NCI-H2196 treated with DMSO at 0.1 percent for 48 hours (cell line): ENCODE results near the gene MAN1A1.
"Not testable (repeated sequence)": the region's sequence is repeated elsewhere in the genome, so short reads cannot be mapped to it uniquely, and the experiment has no call there.

ENCODE experiments used
- DNase-seq: peaks from one replicate; lab custom pipeline; 2025; ENCODE audit not compliant: unreplicated experiment; lab: John Stamatoyannopoulos, UW

Gene MAN1A1

DNA sequence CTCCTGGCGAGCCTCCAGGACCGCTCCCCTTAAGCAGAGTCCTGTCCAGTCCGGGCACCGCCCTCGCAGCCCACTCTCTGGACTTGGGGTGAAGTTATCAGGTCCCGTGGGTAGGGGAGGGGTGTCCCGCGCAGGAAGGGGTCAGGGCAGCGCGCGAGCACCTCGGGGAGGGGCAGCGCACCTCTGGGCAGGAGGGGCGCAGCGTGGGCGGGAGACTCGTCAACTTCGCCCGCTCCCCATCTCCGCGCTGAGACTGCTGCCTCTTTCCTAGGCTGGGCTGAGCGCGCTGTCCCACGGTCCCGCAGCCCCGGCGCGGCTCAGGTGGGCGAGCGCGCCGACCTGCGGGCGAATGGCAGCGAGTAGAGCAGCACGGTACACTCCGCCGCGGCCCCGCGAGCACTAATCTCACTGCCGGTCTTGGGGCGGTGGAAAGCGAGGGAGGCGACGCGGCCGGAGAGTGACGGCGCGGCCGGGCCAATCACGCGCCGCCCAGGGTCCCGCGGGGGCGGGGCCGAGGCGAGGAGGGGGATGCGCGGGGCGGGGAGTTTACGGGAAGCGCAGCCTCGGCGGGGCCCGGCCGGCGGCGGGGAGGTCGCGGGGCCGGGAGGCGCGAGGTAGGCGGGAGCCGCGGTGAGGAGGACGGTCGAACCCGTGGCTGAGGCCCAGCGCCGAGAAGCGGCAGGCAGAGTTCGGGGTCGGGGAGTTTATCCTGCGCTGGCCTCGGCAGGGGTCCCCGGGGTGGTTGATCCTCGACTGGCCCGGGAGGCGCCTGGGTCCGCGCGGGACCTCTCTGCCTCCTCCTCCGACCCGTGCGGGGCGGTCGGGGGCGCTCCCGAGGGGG is at the start of gene MAN1A1:
Gene MAN1A1, minus strand, starts transcription at position 401 of the 841 bp plus-strand sequence. CDS start 696 bp downstream, outside the sequence.
- DNase-seq, result no peak

DNA sequence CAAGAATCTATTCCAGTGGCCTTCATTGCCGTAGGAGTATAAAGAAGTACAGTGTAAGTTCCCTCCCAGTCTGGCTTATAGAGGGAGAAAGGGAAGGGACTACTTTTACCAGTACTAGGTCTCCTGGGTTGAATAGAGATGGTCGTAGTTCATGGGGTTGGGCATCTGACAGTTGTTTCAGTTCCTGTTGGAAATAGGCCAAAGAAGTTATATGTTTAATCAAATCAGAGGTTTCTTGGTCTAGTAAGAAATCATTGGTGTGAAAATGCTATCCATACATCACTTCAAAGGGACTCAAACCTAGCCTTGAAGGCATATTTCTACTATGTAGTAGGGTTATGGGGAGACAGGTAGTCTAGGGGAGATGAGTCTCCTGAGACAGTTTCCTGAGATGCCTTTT is 45.6 kb upstream of the MAN1A1 start:
- DNase-seq, result no peak

DNA sequence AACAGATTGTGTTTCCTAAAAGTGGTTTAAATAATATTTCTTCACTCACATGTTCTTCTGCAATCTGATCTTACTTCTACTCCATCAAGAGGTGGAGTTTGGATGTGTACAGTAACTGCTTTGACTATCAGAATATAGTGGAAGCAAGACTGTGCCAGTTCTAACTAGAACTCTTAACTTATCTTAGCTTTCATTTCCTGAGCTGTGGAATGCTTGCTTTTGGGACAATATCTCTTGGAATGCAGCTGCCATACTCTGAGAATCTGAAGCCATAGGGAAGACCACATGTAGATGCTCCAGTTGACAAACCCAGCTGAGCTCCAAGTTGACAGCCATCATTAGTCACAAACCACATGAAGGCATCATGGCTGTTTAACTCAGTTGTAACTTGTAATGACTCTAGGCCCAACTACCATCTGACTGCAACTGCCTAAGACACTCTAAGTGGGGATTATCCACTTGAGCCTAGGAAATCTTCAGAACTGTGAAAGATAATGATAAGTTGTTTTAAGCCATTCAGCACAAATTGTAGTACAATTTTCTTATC is 40.8 kb upstream of the MAN1A1 start:
- no peak for DNase-seq

DNA sequence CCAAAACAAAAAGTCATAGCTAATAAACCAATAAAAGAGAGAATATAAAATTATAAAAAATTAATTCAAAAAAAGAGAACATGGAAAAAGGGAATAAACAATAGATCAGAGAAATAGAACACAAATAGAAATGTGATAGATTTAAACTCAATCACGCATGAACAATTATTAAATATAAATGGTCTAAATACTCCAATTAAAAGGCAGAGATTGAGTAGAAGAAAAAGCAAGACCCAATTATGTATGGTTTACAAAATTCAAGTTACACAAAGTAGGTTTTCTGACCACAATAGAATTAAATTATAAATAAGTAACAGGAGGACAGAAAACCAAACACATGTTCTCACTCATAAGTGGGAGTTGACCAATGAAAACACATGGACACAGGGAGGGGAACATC is 36.4 kb upstream of the MAN1A1 start:
- no peak for DNase-seq

DNA sequence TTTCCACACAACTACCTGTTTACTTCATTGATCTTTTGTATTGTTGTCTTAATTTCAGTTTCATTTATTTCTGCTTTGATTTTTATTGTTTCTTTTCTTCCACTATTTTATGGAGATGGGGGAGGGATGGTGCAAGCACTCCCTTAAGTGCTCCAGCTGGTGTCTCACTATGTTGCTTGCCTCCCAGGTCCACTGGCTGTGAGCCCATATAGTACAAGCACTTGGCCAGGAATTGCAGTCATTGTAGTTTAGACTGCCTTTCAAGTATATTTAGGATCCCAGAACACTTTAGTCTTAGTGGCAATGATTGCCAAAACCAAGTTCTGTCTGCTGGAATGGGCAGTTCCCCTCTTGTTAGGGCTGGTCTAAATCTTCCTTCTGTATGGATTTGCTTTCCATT is 34.9 kb upstream of the MAN1A1 start:
- no peak for DNase-seq

DNA sequence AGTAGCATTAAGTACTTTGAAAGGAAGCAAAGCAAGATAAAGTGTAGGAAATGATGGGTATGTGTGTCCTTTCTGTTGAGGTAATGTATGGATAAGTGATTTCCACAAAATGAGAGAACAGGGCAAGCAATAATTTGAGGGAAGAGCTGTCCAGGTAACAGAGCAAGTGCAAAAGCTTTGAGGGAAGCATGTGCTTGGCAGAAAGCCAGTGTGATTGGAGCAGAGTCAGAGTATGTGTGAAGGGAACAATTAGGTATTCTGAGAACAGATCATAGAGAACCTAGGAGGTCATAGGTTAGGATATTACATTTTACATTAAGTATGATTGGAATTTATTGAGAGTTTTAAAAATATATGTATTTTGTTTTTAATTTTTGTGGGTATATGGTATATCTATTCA is 30.2 kb upstream of the MAN1A1 start:
- no peak for DNase-seq

DNA sequence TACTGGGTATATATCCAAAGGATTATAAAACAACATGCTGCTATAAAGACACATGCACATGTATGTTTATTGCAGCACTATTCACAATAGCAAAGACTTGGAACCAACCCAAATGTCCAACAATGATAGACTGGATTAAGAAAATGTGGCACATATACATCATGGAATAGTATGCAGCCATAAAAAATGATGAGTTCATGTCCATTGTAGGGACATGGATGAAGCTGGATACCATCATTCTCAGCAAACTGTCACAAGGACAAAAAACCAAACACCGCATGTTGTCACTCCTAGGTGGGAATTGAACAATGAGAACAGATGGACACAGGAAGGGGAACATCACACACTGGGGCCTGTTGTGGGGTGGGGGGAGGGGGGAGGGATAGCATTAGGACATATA is 27.5 kb upstream of the MAN1A1 start:
- not testable (repeated sequence) for DNase-seq

DNA sequence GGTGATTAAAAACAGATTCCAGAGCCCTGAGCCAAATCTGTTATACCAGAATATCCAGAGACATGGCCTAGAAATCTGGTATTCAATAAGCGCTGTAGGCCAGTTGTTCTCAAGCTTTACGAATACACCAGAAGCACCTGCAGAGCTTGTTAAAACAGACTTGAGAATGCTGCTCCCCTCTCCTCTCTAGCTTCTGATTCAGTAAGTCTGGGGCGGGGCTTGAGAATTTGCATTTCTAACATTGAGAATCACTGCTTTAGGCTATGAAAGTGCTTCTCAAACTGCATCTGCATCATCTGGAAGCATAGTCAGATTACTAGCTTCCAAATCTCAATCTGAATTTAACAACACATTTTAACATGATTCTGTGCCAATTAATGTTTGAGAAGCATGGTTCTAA is 20.5 kb upstream of the MAN1A1 start:
- DNase-seq, result no peak

DNA sequence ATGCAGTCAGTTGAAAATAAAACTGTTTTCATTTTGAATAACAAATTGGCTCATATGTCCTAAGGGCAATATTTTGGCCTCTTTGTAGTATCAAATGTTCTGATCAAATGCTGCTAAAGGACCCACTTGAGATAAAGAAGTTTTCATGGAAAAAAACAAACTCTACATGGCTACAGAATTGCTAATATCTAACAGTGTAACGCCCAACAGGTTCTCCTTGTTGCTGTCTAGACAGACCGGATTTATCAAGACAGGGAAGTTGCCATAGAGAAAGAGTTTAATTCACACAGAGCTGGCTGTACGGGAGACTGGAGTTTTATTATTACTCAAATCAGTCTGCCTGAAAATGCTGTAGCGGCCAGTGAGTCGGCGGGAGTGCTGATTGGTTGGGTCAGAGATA is 19.4 kb upstream of the MAN1A1 start:
- no peak for DNase-seq

DNA sequence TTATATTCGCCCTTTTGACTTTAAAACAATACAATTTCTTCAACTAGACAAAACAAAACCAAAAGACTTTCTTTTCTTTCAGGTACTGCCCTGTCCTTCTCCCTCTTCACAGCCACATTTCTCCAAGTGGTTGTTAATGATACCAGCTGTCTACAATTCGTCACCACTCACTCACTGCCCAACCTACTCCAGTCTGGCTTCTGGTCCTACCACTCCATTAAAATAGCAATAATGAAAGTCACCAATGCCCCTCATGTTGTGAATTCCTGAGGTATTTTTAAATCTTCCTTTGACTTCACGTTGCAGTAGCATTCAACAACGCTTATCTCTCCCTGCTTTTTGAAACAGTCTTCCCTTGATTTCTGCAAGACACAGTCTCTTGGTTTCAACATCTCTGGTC is 11.6 kb upstream of the MAN1A1 start:
- no peak for DNase-seq

DNA sequence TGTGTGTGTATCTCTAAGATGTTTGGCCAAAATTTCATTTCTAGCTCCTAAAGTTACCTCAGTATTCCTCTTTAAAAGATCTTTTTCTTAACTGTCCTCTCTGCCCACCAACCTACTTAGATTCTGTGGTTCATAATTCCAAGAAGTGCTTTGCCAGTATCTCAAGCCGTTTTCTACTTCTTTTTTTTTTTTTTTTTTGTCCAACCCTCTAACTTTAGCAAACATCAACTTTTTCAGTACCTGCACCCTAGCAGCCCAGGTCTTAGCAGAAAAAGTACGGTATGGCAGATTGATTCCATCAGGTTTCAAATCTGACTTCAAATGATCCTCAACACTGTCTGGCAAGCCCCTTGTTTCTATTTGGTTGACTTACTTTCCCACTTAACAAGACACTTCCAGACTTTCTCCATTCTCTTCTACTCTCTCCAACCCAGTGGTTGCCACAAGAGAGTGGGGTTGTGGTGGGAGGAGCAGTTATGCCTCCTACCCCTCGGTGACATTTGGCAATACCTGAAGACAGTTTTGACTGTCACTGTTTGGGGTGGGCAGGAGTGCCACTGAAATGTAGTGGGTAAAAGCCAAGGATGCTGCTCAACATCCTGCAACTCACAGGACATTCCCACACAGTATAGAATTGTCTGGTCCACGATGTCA is 10.8 kb upstream of the MAN1A1 start:
- no peak for DNase-seq

DNA sequence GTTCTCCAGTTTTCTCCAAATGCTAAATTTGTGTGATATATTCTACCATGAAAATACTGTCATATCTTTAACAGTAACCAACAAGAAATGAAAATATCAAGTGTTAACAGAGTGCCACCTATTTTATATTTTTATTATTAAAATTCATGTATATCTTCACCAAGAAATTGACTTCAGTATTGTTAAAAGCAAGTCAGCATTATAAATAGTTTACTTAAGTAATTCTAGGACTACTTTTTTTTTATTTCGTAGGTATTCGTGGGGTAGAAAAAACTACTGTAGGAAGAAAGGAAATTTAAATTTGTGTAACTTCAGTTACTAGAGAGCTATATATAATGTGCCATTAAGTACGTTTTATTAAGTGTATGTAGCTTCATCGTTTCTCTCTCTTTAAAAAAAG is 6.3 kb upstream of the MAN1A1 start:
- DNase-seq, result no peak

DNA sequence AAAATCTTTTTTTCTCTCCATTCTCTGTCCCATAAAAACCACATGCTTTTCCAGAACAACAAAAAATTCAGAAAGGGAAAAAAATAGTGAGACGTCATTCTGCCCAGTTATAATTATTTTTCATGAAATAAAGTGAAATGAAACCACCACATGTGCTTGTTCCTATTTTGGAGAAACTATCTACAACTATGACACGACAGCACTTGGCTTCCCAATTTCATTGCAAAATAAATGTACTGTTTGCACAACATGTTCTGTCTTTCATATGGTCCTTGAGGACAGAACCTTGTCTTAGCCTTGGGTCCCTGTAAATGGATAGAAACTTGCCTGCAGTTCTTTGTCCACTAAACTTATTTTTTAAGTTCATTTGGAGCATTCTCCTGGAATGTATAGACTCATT is 5.6 kb upstream of the MAN1A1 start:
- DNase-seq, result no peak

DNA sequence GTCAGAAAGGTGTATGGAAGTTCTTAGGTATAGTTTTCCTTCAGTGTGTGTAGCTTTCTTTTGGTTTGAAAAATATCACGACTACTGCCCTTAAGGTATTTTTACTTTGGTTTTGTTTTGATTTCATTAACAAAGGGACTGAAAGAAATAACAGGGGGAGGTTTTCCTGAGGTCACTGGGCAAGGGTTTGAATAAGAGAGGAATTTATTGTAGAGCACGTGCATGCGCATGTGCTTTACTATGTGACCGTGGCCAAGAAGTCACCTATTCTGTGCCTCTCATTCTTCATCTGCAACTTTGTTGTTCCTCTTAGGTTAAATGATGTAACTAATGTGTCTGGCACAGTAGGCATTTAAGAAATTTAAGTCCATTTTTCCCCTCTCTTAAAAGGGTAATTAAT is 4.1 kb upstream of the MAN1A1 start:
- no peak for DNase-seq

DNA sequence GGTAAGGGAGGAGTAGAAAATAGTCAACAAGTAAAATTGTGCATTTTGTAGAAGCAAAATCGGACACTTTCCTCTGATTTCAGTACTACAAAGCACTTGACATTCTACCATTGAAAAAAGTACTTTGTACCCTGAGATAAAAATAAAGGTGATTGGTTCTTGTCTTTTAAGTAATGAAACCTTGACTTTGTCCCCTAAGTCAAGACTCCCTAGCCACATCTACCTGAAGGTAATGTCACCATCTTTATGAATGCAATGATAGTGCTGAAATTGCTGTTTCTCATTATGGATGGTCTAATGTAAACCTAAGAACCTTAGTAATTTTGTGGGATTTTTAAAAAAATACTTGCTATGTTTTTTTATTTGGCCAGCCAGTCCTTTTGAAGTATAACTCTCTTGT is 2.4 kb upstream of the MAN1A1 start:
- no peak for DNase-seq

DNA sequence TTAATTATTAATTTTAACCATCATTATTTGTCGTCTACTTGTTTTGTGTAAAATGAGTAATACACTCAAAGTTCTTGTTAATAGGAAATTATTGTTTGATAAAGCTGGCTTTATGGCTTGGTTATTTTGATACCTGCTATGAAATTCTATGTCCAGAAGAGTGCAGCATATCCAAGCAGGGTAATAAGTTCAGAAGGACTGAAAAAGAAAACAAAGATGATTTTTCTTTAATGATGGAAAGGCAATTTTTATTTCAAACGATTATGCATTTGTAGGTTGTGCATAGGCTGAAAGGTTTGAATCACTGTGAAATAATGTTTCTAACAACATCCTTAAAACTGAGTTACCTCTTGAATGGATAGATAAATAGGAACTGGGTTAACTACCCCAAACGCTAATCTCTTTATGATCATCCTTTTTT is 1.4 kb upstream of the MAN1A1 start:
- DNase-seq, result no peak

DNA sequence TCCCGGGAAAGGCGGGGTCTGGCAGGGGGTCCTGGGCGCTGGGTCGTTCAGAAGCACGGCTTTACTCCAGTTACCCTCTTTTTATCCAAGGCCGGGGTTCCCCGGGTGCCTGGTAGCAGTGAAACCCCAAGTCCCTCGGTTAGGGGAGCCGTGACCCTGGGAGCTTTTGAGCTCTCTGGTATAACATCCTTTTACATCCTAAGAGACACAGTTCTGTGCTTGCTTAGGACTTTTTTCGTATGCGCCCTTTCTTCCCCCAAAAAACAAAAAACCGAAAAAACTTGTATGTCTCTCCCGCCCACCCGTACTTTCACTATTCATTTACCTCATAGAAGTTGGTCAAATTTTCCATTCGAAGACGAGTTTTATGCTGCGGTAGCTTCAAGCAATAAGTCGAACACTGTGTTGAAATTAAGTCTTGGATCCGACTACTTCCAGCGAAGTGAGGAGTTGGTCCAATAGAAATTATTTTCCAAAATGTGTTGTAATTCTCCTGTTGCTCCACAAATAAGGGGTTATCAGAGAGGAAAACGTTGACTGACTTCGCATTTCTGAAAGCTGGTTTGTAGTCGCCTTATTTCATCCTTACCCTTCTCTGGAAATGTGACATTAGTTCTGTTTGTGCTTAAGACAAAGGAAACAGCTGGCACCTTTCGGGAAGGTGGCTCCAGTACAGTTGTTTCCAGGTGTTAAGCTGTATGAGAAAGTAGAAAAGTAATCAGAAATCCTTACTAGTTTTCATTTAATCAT is 816 bp upstream of the MAN1A1 start:
- no peak for DNase-seq

DNA sequence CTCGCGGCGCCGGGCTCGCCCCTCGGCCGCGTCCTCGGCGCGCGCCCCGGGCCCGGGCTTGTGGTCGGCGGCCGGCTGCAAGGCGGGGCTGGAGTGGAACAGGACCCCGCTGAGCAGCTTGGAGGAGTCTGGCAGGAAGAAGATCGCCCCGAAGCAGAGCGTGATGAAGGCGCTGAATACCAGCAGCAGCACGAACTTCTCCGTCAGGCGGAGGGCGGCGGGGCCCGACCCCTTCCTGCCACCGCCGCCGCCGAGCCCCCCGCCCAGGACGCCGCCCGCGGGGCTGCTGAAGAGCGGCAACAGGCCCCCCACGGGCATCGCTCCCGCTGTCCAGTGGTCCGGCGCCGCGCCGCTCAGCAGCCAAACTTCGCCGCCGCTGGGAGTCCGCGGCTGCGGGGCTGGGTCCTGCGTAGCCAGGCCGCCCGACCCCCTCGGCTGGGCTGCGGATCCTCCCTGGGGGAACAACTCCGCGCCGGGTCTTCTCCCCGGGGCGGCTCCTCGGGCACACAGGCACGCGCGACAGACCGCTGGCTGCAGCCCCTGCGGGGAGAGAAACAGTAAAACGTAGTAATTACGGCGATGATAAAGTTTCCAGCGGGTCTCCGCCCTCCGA is 707 bp downstream of the MAN1A1 start:
- no peak for DNase-seq

DNA sequence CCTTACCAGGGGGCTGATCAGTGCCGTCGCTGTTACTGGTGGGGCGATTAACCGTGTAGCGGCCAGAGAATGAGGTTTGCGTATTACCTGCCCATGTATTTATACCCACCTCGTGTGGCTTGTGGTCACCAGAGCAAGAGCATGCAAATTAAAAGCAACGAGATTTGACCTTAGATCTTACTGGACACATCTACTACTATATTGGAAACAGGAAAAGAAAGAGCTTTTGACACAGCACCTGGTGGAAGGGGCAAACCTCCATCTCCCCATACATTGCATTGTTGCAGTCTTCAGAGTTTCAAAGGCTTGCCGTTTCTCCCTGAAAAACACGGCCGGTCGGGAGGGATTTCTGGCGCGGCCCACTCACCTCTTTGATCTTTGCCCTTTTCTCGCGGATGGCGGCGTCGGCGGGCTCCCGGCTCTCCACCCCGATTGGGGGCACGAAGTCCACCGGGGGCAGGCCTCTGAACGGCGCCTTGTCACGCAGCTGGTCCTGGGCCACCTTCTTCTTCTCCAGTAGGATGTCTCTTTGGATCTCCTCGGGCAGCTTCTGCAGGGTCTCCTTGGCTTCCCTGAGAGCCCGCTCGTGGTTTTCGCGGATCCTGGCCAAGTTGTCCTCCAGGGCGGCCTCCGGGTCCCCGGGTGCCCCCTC is 1.3 kb downstream of the MAN1A1 start:
- DNase-seq, result no peak

DNA sequence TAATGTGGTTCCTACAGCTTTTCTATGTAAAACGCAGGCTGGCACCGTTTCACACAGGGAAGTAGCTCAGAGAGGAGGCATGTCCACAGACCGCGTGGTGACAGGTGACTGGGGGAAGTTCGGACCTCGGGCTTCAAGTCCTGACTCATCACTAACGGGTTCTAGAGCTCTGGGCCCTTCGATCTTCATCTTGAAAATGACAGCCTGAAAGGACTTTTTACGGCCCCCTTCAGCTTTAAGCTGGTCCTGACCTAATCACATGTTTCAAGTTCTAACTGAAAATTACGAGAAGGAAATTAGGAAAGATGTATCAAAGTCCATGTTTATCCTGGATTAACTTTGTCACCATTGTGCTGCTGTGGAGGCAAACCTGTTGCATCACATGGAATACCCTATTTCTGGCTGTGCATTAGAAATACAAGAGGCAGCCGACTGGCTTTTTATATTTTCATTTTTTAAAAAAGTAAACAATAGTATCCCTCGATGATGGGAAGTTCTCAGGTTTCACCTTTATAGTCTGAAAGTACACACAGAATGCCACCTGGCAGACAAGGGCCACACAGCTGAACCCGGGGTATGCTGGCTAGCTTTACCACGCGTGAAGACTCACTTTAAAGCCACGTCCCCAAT is 2.0 kb downstream of the MAN1A1 start:
- DNase-seq, result no peak
